ENCODE results near the gene TJP1. TPM values are rescaled to one million over a fixed set of nuclear protein-coding genes. Genes with fewer than 3 reads are reported as not detected.
A peak's percentile ranks its signal among the peaks of the same experiment; 100 is the strongest.

TJP1 gene
- total RNA-seq = not detected in 2 replicates

GRCh38 chr15:29822100-29822683 lies at the start of gene TJP1:
Gene TJP1, minus strand, starts transcription at chr15:29822468. Its CDS starts 440 bp downstream, at chr15:29822028.
- Mint-ChIP-seq H3K4me1 (ENCODE audit: low read depth) (peaks cover 14% of the 10 kb centered on the region), H3K27me3 (ENCODE audit: insufficient read depth) (peaks cover 59% of the 10 kb centered on the region), H3K27ac (peak within 1 kb of the TSS; percentile 20), H3K4me3 (no peak within 1 kb of the TSS), H3K9me3 (peaks cover 21% of the 10 kb centered on the region), H3K36me3 (ENCODE audit: low read depth) (no peaks in the 10 kb centered on the region)
- intact Hi-C loops (cut with micrococcal nuclease) = no loop called here
- no peak for DNase-seq (ENCODE audit: low spot score)

- no peaks in the 10 kb centered on the region for H3K27me3 Mint-ChIP-seq (ENCODE audit: insufficient read depth)
- no peaks in the 10 kb centered on the region for H3K4me1 Mint-ChIP-seq (ENCODE audit: low read depth)
- H3K4me3 Mint-ChIP-seq = no peak overlapping the region
- no peaks in the 10 kb centered on the region for H3K9me3 Mint-ChIP-seq
- intact Hi-C loops (cut with micrococcal nuclease) = no loop called here
- H3K27ac Mint-ChIP-seq = no peak overlapping the region
- H3K36me3 Mint-ChIP-seq (ENCODE audit: low read depth) = no peaks in the 10 kb centered on the region
- no peak for DNase-seq (ENCODE audit: low spot score)
These were observed 49.1 kb upstream of the TJP1 start for GRCh38 chr15:29871401-29871800.

GRCh38 chr15:29870495-29871151 lies 48.4 kb upstream of the TJP1 start:
- H3K27ac Mint-ChIP-seq = no peak overlapping the region
- no peak overlapping the region for H3K4me3 Mint-ChIP-seq
- H3K36me3 Mint-ChIP-seq (ENCODE audit: low read depth) = no peaks in the 10 kb centered on the region
- H3K4me1 Mint-ChIP-seq (ENCODE audit: low read depth) = no peaks in the 10 kb centered on the region
- intact Hi-C loops (cut with micrococcal nuclease) = no loop called here
- no peaks in the 10 kb centered on the region for H3K9me3 Mint-ChIP-seq
- no peak for DNase-seq (ENCODE audit: low spot score)
- no peaks in the 10 kb centered on the region for H3K27me3 Mint-ChIP-seq (ENCODE audit: insufficient read depth)

GRCh38 chr15:29867241-29868000 lies 45.2 kb upstream of the TJP1 start:
- Mint-ChIP-seq H3K27me3 (ENCODE audit: insufficient read depth) (no peaks in the 10 kb centered on the region), H3K27ac (no peak overlapping the region), H3K4me1 (ENCODE audit: low read depth) (no peaks in the 10 kb centered on the region), H3K4me3 (no peak overlapping the region), H3K9me3 (no peaks in the 10 kb centered on the region), H3K36me3 (ENCODE audit: low read depth) (no peaks in the 10 kb centered on the region)
- DNase-seq (ENCODE audit: low spot score) = no peak
- intact Hi-C loops (cut with micrococcal nuclease) = no loop called here

- Mint-ChIP-seq H3K27me3 (ENCODE audit: insufficient read depth) (no peaks in the 10 kb centered on the region), H3K27ac (no peak overlapping the region), H3K36me3 (ENCODE audit: low read depth) (no peaks in the 10 kb centered on the region), H3K4me3 (no peak overlapping the region), H3K4me1 (ENCODE audit: low read depth) (no peaks in the 10 kb centered on the region), H3K9me3 (no peaks in the 10 kb centered on the region)
- no peak for DNase-seq (ENCODE audit: low spot score)
- intact Hi-C loops (cut with micrococcal nuclease) = no loop called here
These were observed 44.1 kb upstream of the TJP1 start for GRCh38 chr15:29866337-29866736.

- H3K9me3 Mint-ChIP-seq = no peaks in the 10 kb centered on the region
- no peak overlapping the region for H3K4me3 Mint-ChIP-seq
- H3K36me3 Mint-ChIP-seq (ENCODE audit: low read depth) = no peaks in the 10 kb centered on the region
- no peak overlapping the region for H3K27ac Mint-ChIP-seq
- peaks cover 3% of the 10 kb centered on the region for H3K27me3 Mint-ChIP-seq (ENCODE audit: insufficient read depth)
- intact Hi-C loops (cut with micrococcal nuclease) = no loop called here
- no peaks in the 10 kb centered on the region for H3K4me1 Mint-ChIP-seq (ENCODE audit: low read depth)
- no peak for DNase-seq (ENCODE audit: low spot score)
These were observed 42.2 kb upstream of the TJP1 start for GRCh38 chr15:29864501-29864900.

GRCh38 chr15:29863438-29863837 lies 41.2 kb upstream of the TJP1 start:
- Mint-ChIP-seq H3K36me3 (ENCODE audit: low read depth) (no peaks in the 10 kb centered on the region), H3K4me3 (no peak overlapping the region), H3K4me1 (ENCODE audit: low read depth) (no peaks in the 10 kb centered on the region), H3K27ac (no peak overlapping the region), H3K9me3 (no peaks in the 10 kb centered on the region), H3K27me3 (ENCODE audit: insufficient read depth) (peaks cover 3% of the 10 kb centered on the region)
- DNase-seq (ENCODE audit: low spot score) = no peak
- intact Hi-C loops (cut with micrococcal nuclease) = no loop called here

- intact Hi-C loops (cut with micrococcal nuclease) = no loop called here
- no peaks in the 10 kb centered on the region for H3K36me3 Mint-ChIP-seq (ENCODE audit: low read depth)
- H3K27me3 Mint-ChIP-seq (ENCODE audit: insufficient read depth) = peaks cover 3% of the 10 kb centered on the region
These were observed 40.0 kb upstream of the TJP1 start for GRCh38 chr15:29862271-29862670.

GRCh38 chr15:29860872-29861271 lies 38.6 kb upstream of the TJP1 start:
- intact Hi-C loops (cut with micrococcal nuclease) = no loop called here
- Mint-ChIP-seq H3K27ac (no peak overlapping the region), H3K4me3 (no peak overlapping the region), H3K36me3 (ENCODE audit: low read depth) (no peaks in the 10 kb centered on the region), H3K27me3 (ENCODE audit: insufficient read depth) (peaks cover 3% of the 10 kb centered on the region), H3K9me3 (no peaks in the 10 kb centered on the region), H3K4me1 (ENCODE audit: low read depth) (no peaks in the 10 kb centered on the region)
- no peak for DNase-seq (ENCODE audit: low spot score)

More at GRCh38 chr15:29862271-29862670, 40.0 kb upstream of the TJP1 start:
- no peak overlapping the region for H3K4me3 Mint-ChIP-seq
- H3K27ac Mint-ChIP-seq = no peak overlapping the region
- H3K4me1 Mint-ChIP-seq (ENCODE audit: low read depth) = no peaks in the 10 kb centered on the region
- H3K9me3 Mint-ChIP-seq = no peaks in the 10 kb centered on the region
- DNase-seq (ENCODE audit: low spot score) = no peak

- H3K4me3 Mint-ChIP-seq = no peak overlapping the region
- intact Hi-C loops (cut with micrococcal nuclease) = no loop called here
- DNase-seq (ENCODE audit: low spot score) = no peak
- H3K27ac Mint-ChIP-seq = no peak overlapping the region
- peaks cover 3% of the 10 kb centered on the region for H3K27me3 Mint-ChIP-seq (ENCODE audit: insufficient read depth)
- H3K36me3 Mint-ChIP-seq (ENCODE audit: low read depth) = no peaks in the 10 kb centered on the region
- no peaks in the 10 kb centered on the region for H3K4me1 Mint-ChIP-seq (ENCODE audit: low read depth)
- H3K9me3 Mint-ChIP-seq = no peaks in the 10 kb centered on the region
These were observed 37.9 kb upstream of the TJP1 start for GRCh38 chr15:29859973-29860715.

- Mint-ChIP-seq H3K4me1 (ENCODE audit: low read depth) (no peaks in the 10 kb centered on the region), H3K4me3 (no peak overlapping the region), H3K36me3 (ENCODE audit: low read depth) (no peaks in the 10 kb centered on the region), H3K27me3 (ENCODE audit: insufficient read depth) (peaks cover 3% of the 10 kb centered on the region), H3K9me3 (no peaks in the 10 kb centered on the region), H3K27ac (no peak overlapping the region)
- no peak for DNase-seq (ENCODE audit: low spot score)
- intact Hi-C loops (cut with micrococcal nuclease) = no loop called here
These were observed 37.0 kb upstream of the TJP1 start for GRCh38 chr15:29859293-29859692.

GRCh38 chr15:29857221-29857789 lies 35.0 kb upstream of the TJP1 start:
- Mint-ChIP-seq H3K9me3 (no peaks in the 10 kb centered on the region), H3K4me1 (ENCODE audit: low read depth) (no peaks in the 10 kb centered on the region), H3K4me3 (no peak overlapping the region), H3K36me3 (ENCODE audit: low read depth) (no peaks in the 10 kb centered on the region), H3K27ac (no peak overlapping the region), H3K27me3 (ENCODE audit: insufficient read depth) (peaks cover 3% of the 10 kb centered on the region)
- DNase-seq (ENCODE audit: low spot score) = no peak
- intact Hi-C loops (cut with micrococcal nuclease) = no loop called here
